Psoas muscle (tissue), 8 donors: ENCODE data around the gene MICU1. TPM values are rescaled to one million over a fixed set of nuclear protein-coding genes. Genes with fewer than 3 reads are reported as not detected.

Source experiments
- ATAC-seq, 4 donors: fragments of 200-7000 bp; cut with Tn5 transposase; one replicate each; pipeline ENCODE4 v1.9.1; 2020; ENCODE audit warnings: moderate library complexity in 3 of 4, mild to moderate bottlenecking in 2 of 4
- DNase-seq, 2 donors: peaks; one replicate each; pipeline ENCODE4 v3.0.0-alpha.2; 2020
- H3K27ac ChIP-seq: fragments of 200-600 bp; one replicate; pipeline ENCODE4 v1.8.0; 2022
- H3K27me3 ChIP-seq, 3 donors: fragments of 200-600 bp in 1 of 3; one replicate each; pipeline versions ENCODE4 v1.6.1 to v1.8.0; 2013 to 2022; ENCODE audit warnings: low read length in 2 of 3, mild to moderate bottlenecking in 2 of 3, moderate library complexity in 1 of 3; ENCODE audit not compliant: insufficient read depth in 3 of 3
- H3K36me3 ChIP-seq, 2 donors: fragments of 200-600 bp in 1 of 2; one replicate each; pipeline versions ENCODE4 v1.6.1 to v1.8.0; 2013 to 2022; ENCODE audit warnings: low read depth in 1 of 2, mild to moderate bottlenecking in 1 of 2, moderate library complexity in 1 of 2; ENCODE audit not compliant: insufficient read depth in 1 of 2
- H3K4me1 ChIP-seq: fragments of 200-600 bp; one replicate; pipeline ENCODE4 v1.8.0; 2022
- H3K4me3 ChIP-seq: fragments of 200-600 bp; one replicate; pipeline ENCODE4 v1.8.0; 2022; ENCODE audit warnings: mild to moderate bottlenecking
- H3K9me3 ChIP-seq: fragments of 200-600 bp; one replicate; pipeline ENCODE4 v1.8.0; 2022
- CTCF ChIP-seq: fragments of 200-600 bp; IDR thresholded peaks from one replicate; pipeline ENCODE4 v1.8.0; 2022; ENCODE audit warnings: antibody characterized with exemption
- WGBS, 3 donors: extraction: QIAGEN DNeasy Blood & Tissue Kit; methylation state at CpG; one replicate each; pipeline versions ENCODE4 v1.1.6 to v1.1.7; 2013; 5-methylcytosine and 5-hydroxymethylcytosine counted together
- intact Hi-C, 2 donors: fragments of 100-400 bp; cut with DNase I; formaldehyde crosslinking; loops; one replicate each; pipeline versions ENCODE4 v1.11.0 to v1.14.2; 2022
- polyA plus RNA-seq, 3 donors: library from polyadenylated mRNA; stranded (reverse); fragments of 200-250 nt; gene quantifications; one replicate each; pipeline ENCODE4 v1.2.3, GENCODE V29; 2013
- total RNA-seq, 4 donors: library from RNA; stranded (reverse); fragmentation: NEBNext Ultra II Directional in 2 of 4; extraction: Animal tissue kit (Norgen Biotek cat#: 25700) in 2 of 4; gene quantifications; one replicate each; pipeline versions ENCODE4 v1.2.1 to v1.2.4, GENCODE V29; 2021 to 2023
- donor health status: healthy with polysubstance abuse.
- donor health status: DM: no; HTN: no; CAD: no; lungs with moderate emphysema.
- donor health status: Bipolar disorder and iron deficiency.
- donor health status: healthy.
- donor health status: DM: yes; HTN: yes; CAD: no.
- donor health status: DM: no; HTN: no; CAD: no.
- donor health status: DM: no; HTN: no; CAD: no.
- donor health status: DM: yes; HTN: yes; CAD: no.

Gene MICU1
- total and polyA plus RNA-seq, 7 donors = 31.0 to 57.8 (median 37.3) TPM

- Histone ChIP-seq H3K4me3 (peak overlapping the region; percentile 87), H3K4me1 (peaks cover 14% of the 10 kb centered on the region), H3K27ac (peak overlapping the region; percentile 86), H3K27me3 (no peaks in the 10 kb centered on the region), H3K36me3 (no peaks in the 10 kb centered on the region), H3K9me3 (no peaks in the 10 kb centered on the region)
- TF ChIP-seq CTCF = no peak
- ATAC-seq (no peak), DNase-seq (no peak)
- intact Hi-C loops = loop anchor here (5.0 kb wide), 2 partner anchors 62 to 67 kb away; partner anchors contain the start of gene MCU (in 1 of the 2)
- 1% methylated on average over 10 of the region's 10 CpGs for WGBS, 3 donors
These were observed 637 bp downstream of the MICU1 start for GRCh38 chr10:72625276-72625607.

GRCh38 chr10:72622271-72622670, 3.6 kb downstream of the MICU1 start:
- Histone ChIP-seq H3K27me3 (no peaks in the 10 kb centered on the region), H3K4me3 (no peak overlapping the region), H3K27ac (no peak overlapping the region), H3K36me3 (no peaks in the 10 kb centered on the region), H3K9me3 (no peaks in the 10 kb centered on the region), H3K4me1 (peaks cover 12% of the 10 kb centered on the region)
- WGBS, 3 donors = 92 to 100% (median 100%) methylated on average over 1 of the region's 1 CpG
- intact Hi-C loops = no loop called here
- no peak for ATAC-seq
- no peak for TF ChIP-seq CTCF
- DNase-seq = no peak

- DNase-seq (no peak), ATAC-seq (no peak)
- intact Hi-C loops = no loop called here
- no peaks in the 10 kb centered on the region for H3K36me3 ChIP-seq
- peaks cover 17% of the 10 kb centered on the region for H3K4me1 ChIP-seq
- no peak overlapping the region for H3K4me3 ChIP-seq
- no peaks in the 10 kb centered on the region for H3K9me3 ChIP-seq
- WGBS, 3 donors = 62 to 78% (median 63%) methylated on average over 1 of the region's 1 CpG
- no peaks in the 10 kb centered on the region for H3K27me3 ChIP-seq
- no peak for TF ChIP-seq CTCF
- H3K27ac ChIP-seq = no peak overlapping the region
These were observed 9.2 kb downstream of the MICU1 start for GRCh38 chr10:72616716-72617115.

GRCh38 chr10:72615970-72616369, 9.9 kb downstream of the MICU1 start:
- Histone ChIP-seq H3K27ac (no peak overlapping the region), H3K4me1 (peaks cover 20% of the 10 kb centered on the region), H3K9me3 (no peaks in the 10 kb centered on the region), H3K4me3 (no peak overlapping the region), H3K27me3 (no peaks in the 10 kb centered on the region), H3K36me3 (no peaks in the 10 kb centered on the region)
- intact Hi-C loops = no loop called here
- no peak for TF ChIP-seq CTCF
- DNase-seq (no peak), ATAC-seq (no peak)
- WGBS, 3 donors = 75 to 83% (median 79%) methylated on average over 3 of the region's 3 CpGs

- H3K27ac ChIP-seq = peak overlapping the region; percentile 65
- peaks cover 20% of the 10 kb centered on the region for H3K4me1 ChIP-seq
These were observed 13.6 kb downstream of the MICU1 start for GRCh38 chr10:72612203-72612826.

More at GRCh38 chr10:72612203-72612826, 13.6 kb downstream of the MICU1 start:
- DNase-seq (no peak), ATAC-seq (peak in 2 of 4 donors; percentile 37 to 60)
- no peak for TF ChIP-seq CTCF
- Histone ChIP-seq H3K27me3 (no peaks in the 10 kb centered on the region), H3K9me3 (no peaks in the 10 kb centered on the region), H3K4me3 (peak overlapping the region; percentile 36), H3K36me3 (no peaks in the 10 kb centered on the region)
- WGBS, 3 donors = 34 to 35% (median 35%) methylated on average over 3 of the region's 3 CpGs
- intact Hi-C loops = no loop called here
